NOMO-1 (cell line): ENCODE measurements around the gene AGBL3.
"Not testable (repeated sequence)": the region's sequence is repeated elsewhere in the genome, so short reads cannot be mapped to it uniquely, and the experiment has no call there.

Experiments
- DNase-seq, 2 experiments: peaks; one replicate each; lab custom pipeline; 2025; ENCODE audit not compliant: unreplicated experiment in 2 of 2; lab: John Stamatoyannopoulos, UW

Gene AGBL3

DNA sequence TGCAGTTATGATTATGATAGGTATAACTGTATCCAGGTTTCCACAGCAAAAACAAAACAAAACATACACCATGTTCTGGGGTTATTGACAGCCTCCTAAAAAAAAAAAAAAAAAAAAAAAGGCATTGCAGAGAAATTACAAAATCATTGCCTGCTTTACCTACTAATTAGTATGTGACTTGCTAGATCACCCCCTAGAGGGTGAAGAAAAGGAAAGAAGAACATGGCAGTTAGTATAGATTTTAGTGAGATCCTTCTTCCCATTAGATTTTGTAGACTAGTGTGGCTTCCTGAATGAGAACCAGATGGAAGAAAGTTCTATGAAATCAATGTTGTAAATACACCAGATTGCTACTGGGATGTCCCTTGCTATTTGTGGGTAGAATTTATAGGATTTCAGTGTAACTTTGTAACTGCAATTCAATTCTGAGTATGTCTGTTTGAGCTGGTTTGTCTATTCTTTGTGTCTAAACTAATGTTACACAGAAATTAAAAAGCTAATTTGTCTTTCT, 24.0 kb upstream of the AGBL3 start:
- DNase-seq, result no peak

GRCh38 chr7:134963036-134963435, 23.3 kb upstream of the AGBL3 start:
- no peak for DNase-seq

DNA sequence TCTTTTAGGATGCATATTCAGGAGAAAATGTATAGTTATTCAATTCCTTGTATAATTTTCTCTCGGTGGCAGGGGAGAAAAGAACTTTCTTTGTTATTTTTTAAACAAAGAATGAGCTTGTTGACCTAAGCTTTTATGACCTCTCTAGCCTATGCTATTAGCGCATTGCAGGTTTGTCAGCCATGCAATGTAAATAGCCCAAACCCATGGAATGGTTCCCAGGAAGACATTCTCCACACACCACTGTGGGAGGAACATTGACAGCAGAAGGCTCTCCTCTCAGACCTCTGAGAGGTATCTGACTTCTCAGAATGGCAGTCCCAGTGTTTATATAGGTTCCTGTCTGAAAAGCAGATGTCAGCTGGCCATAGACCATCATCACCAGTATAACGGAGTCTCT, 19.6 kb upstream of the AGBL3 start:
- no peak for DNase-seq

DNA sequence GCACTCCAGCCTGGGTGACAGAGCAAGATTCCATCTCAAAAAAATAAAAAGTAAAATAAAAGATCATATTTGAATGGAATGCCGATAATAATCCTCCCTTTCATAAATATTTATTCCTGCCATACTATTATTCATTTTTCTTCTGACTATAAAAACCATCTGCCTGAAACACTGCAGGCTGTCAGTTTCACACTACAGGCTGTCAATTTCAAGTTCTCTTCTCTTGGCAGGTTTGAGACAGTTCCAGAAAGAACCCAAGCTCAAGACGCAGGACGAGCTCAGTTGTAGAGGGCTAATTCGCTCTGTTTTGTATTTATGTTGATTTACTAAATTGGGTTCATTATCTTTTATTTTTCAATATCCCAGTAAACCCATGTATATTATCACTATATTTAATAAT, 18.2 kb upstream of the AGBL3 start:
- no peak for DNase-seq

DNA sequence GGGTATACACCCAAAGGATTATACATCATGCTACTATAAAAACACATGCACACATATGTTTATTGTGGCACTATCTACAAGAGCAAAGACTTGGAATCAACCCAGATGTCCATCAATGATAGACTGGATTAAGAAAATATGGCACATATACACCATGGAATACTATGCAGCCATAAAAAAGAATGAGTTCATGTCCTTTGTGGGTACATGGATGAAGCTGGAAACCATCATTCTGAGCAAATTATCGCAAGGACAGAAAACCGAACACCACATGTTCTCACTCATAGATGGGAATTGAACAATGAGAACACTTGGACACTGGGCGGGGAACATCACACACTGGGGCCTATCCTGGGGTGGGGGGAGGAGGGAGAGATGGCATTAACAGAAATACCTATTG, 4.7 kb upstream of the AGBL3 start:
- DNase-seq, result not testable (repeated sequence)

- no peak for DNase-seq
Observed at GRCh38 chr7:134985894-134986362, 380 bp upstream of the AGBL3 start.

DNA sequence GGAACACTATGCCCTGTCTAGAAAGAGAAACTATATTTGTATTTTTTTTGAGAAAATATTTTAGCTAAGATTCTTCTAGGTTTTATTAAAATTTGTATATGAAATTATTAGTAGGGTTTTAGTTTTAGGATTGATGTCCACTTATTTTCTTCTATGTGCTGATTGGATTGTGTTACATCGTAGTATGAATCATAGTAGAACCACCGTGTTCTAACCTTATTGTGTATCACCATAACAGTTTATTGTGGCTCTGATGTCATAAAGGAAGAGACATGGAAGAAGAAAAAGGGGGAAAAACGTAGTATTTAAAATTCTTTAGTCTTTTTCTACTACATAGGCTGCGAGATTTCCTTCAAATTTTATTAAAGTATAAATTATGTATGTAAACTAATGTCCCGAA, 1.9 kb downstream of the AGBL3 start:
- DNase-seq, result no peak

- no peak for DNase-seq
Observed at GRCh38 chr7:134991469-134992339, 5.4 kb downstream of the AGBL3 start.

DNA sequence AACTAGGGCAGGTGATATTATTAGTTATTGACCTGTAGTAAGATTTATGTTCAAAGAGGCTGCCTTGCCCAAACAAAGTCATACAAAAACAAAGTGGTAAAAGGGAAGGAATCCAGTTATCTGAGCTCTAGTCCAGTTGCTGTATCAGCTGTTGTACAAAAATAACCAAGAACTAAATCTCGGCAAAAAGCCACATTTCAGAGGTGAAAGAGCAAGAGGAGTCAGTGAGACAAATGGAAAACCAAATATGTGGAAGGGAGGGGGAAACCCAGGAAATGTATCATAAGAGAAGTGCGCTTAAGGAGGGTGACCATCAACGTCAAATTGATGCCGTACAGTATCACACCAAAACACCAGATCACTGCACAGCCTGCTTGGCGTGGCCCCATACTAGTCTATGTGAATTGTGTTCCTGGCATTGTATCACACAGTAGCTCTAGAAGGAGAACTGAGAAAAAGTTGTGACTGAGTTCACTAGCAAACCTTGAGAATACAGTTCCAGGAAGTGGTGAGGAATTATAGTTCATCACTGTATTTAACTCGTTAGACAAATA, 6.4 kb downstream of the AGBL3 start:
- no peak for DNase-seq

- DNase-seq, result no peak
Observed at GRCh38 chr7:134993877-134994456, 7.7 kb downstream of the AGBL3 start.

GRCh38 chr7:134995239-134996096, 9.2 kb downstream of the AGBL3 start:
- no peak for DNase-seq

- no peak for DNase-seq
Observed at GRCh38 chr7:134996097-134996550, 9.8 kb downstream of the AGBL3 start.

- no peak for DNase-seq
Observed at GRCh38 chr7:134997214-134997885, 11.0 kb downstream of the AGBL3 start.

DNA sequence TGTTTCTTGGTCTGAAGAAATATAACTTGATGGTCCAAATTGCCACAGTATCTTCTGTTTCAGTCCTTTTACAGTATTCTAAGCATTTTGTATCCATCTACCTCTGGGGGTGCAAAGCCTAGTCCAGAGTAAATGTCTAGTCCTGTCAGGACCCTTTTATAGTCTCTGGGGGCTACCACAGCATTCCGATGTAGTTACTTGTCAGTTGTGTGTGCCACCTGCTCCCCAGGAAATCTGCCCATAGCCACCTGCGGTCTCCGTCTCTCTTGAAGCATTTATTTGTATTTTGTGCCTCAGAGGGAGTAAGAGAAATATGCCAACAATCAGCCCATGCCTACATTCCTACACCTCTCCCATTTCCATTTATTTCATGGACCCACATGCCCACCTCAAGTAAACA, 12.8 kb downstream of the AGBL3 start:
- no peak for DNase-seq

GRCh38 chr7:135001390-135002165, 15.3 kb downstream of the AGBL3 start:
- no peak for DNase-seq

DNA sequence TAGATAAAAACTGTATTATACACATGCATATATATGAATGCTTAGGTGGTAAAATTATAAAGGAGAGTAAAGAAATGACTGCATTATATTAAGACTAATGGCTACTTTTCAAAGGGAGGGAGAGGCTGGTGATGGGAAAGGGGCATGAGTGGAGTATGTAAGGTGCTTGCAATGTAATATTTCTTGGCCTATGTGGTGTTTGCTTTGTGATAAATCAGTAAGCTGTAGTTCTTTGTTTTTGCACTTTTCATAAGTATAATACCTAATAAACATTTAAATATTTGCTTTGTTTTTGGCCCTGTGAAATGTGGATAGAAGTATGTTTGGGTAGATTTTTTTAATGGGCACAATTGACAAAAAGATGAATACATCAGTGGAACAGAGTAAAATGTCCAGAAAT, 25.9 kb downstream of the AGBL3 start:
- DNase-seq, result no peak

- DNase-seq, result no peak
Observed at GRCh38 chr7:135023622-135024021, 37.3 kb downstream of the AGBL3 start.

DNA sequence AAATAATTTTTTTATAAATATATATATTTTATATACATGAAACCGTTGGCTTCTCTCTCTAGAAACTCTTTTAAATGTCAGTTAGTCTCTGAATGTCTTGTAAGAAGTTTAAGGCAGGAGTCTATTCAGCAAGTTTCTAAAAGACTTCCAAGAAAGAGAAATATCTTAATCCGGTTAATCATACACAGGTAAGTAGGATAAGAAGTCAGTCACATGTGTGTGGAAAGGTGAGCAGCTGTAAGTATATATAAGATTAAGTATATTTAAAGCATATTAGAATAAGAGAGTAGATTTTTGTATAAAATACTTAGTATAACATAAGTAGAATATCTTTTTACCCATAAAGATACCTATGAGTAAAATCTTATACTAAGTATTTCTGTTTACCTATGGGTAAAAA, 48.9 kb downstream of the AGBL3 start:
- DNase-seq, result no peak

DNA sequence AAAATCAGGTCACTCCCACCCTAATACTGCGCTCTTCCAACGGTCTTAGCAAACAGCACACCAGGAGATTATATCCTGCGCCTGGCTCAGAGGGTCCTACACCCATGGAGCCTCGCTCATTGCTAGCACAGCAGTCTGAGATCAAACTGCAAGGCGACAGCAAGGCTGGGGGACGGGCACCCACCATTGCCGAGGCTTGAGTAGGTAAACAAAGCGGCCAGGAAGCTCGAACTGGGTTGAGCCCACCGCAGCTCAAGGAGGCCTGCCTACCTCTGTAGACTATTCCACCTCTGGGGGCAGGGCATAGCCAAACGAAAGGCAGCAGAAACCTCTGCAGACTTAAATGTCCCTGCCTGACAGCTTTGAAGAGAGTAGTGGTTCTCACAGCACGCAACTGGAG, 80.7 kb downstream of the AGBL3 start:
- DNase-seq, result not testable (repeated sequence)
